ENCODE data around the gene ST7L.

DNA sequence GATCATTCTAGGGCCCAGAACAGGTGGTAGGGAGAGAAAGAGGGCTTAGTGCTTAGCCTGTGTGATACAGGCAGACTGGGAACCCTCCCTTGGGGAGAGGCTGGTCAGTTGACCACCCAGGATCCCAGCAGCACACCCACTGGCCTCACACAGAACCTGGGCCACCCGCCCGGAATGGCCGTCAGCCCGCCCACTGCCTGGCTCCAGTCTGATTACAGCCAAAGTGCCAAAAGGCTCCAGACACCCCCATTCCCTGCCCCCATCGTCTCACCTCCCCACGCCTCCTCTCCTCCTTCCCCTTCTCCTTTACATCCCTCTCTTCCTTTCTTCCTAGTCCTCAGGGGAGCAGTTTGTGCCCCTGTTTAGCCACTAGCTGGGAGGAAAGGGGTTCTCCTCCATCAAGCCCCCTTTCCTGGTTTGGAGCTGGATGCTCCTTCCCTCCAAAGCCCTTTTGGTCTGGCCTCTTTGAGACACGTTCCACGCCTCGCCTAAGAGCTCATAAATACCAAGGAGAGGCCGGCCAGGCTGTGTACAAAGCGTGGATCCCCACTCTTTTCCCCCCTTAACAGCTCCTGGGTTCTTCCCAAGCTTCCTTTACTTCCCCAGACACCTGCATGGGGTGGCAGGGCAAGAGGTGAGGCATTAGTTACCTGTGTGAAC is 114.8 kb downstream of the ST7L start:
- TF ChIP-seq, protein P1, sequence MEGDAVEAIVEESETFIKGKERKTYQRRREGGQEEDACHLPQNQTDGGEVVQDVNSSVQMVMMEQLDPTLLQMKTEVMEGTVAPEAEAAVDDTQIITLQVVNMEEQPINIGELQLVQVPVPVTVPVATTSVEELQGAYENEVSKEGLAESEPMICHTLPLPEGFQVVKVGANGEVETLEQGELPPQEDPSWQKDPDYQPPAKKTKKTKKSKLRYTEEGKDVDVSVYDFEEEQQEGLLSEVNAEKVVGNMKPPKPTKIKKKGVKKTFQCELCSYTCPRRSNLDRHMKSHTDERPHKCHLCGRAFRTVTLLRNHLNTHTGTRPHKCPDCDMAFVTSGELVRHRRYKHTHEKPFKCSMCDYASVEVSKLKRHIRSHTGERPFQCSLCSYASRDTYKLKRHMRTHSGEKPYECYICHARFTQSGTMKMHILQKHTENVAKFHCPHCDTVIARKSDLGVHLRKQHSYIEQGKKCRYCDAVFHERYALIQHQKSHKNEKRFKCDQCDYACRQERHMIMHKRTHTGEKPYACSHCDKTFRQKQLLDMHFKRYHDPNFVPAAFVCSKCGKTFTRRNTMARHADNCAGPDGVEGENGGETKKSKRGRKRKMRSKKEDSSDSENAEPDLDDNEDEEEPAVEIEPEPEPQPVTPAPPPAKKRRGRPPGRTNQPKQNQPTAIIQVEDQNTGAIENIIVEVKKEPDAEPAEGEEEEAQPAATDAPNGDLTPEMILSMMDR (conservative IDR thresholded peaks at IDR 0.05; ENCODE audit: low read depth, low read length) = no peak
- no peak for TF ChIP-seq FOS (IDR thresholded peaks at IDR 0.05; ENCODE audit: low read depth, low read length)

Measured in IMR-90 (cell line).